Renal cortex interstitium (tissue), 11 donors: ENCODE measurements around the gene EFTUD2. TPM values are rescaled to one million over a fixed set of nuclear protein-coding genes. Genes with fewer than 3 reads are reported as not detected.
A peak's percentile ranks its signal among the peaks of the same experiment; 100 is the strongest.
"Not testable (repeated sequence)": the region's sequence is repeated elsewhere in the genome, so short reads cannot be mapped to it uniquely, and the experiment has no call there.

ENCODE experiments used
- DNase-seq, 11 donors: peaks; one replicate each; pipeline ENCODE4 v3.0.0-alpha.2; 2013; ENCODE audit warnings: low read depth in 9 of 11, low spot score in 4 of 11; ENCODE audit errors: extremely low read depth in 1 of 11
- polyA plus RNA-seq, 3 donors: library from polyadenylated mRNA; unstranded; fragments of 120-200 nt; gene quantifications; one replicate each; pipeline ENCODE4 v1.2.1, GENCODE V29; 2013; ENCODE audit not compliant: insufficient read length in 3 of 3

EFTUD2 gene
- polyA plus RNA-seq, 3 donors = 94.0 to 129 (median 113) TPM

DNA sequence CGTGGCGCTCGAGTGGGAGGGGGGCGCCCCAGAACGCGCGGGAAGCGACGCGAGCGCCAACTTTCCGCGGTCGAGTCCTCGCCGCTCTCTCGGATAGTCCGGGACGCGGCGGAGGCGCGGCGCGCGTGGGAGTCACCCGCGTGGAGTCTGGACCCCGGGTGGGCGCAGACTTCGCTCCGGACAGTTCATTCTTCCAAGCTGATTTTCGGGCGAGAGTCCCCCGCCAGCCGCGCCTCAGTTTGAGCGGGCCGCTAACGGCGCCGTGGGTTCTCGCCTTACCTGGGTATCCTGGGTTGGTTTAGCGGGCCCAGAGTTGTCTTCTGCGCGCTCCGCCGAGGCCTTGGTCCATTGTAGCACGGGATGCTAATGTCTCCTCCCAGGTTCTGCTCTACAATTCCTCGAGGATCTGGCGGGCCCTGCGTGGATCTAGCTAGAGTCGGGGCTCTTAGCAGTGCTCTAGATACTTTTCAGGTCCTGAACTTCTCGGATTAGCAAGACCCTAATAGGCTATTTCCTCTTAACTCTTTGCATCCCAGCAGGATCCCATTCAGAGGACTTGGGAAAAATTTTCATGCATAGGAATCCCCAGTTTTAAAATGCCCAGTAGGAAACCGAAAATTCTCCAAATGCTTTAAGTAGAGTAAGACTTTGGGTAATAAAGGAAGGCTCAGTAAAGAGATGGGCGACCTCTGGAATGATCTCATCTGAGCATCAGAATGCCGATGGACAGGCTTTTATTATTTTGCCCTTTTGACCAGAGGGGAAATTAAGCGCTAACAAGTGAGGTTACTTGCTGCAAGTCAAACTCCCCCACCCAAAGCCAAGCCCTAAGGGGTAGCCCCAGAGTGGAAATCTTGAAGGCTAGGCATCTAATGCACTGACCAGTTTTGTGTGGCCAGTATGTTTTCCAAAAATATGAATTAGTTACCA, 68.6 kb downstream of the EFTUD2 start:
- DNase-seq = peak in 2 of 11 donors; percentile 17 to 28

DNA sequence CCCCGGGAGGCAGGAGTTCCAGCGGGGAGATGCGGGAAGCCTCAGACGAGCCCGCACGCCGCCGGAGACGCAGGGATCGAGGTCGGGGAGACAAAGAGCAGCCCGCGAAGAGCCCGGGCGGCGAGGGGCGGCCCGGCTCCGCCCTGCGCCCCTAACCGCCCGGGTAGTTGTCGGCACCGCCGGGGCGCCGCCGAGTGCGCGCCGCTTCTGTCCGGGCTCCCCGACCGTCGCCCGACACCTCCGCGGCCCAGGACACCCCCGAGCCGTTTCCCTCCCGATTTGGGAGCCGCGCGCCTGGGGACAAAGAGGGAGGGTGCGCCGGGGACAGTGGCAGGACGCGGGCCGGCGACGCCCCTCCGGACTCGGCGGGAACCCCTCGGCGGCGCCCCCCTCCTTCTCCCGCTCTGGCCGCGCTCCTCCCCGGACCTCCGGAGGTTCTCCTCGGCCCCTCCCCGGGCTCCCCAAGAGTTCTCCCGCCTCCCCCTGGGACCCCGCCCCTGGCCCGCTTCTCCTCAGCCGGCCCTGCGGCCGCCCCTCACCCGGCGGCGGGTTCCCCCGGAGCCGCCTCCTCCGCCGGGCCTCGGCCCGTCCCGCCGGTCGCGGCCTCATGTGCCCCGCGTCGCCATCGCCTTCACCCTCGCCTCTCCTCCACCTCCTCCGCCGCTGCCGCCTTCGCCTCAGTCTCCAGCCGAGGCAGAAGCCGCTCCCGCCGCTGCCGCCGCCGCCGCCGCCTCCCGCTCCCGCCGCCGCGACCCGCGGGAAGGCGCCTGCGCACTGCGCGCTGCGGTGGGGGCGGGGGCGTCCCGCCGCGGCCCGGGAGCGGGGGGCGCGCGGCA, 69.5 kb downstream of the EFTUD2 start, which contains the start of gene GJC1:
GJC1 (minus strand) TSS at position 765 of the 836 bp plus-strand sequence. CDS start 24,470 bp downstream, outside the sequence.
- DNase-seq = peak in 4 of 11 donors; percentile 45 to 59 (median 54)

DNA sequence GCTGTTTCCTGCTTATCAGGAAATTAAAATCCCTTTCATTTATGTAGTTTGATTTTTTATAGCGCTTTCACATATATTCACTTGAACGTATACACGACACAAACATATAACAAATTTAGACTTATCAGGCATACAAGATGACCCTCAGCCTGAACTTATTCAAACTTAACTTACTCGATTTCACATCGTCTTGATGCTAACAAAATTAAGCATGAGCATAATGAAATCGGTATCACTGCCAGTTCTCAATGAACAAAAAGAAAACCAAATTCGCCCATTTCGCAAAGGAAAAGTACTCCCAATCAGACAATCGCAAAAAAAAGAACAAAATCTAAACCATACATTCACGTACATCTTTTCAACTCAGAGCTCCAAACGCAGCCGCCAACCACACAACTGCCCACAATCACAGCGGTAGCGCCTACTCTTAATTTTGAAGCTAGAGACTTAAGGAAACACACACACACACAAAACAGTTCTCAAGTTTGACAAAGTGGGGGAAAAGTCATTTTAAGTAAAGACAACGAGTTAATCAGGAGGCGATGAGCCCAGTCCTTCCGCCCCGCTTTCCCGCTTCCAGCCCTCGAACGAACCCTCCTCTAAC, 70.2 kb downstream of the EFTUD2 start:
- DNase-seq = peak in 3 of 11 donors; percentile 20 to 44 (median 35)

DNA sequence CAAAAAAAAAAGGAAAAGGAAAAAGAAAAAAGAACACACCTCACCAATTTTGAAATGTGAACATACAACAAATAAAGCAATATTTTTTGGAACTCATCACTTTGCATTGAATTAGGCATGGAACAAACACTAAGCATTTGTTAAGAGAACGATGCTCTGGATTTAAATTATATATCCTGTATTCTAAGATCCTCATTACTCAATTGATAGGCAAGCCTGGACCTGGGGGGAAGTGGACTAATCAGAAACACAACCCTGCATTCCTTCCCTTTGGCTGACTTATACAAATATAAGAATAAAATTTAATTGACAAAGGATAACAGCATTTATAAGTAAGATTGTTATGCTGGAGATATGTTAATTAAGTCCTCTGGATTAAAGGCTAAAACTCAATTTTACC, 71.4 kb downstream of the EFTUD2 start:
- no peak for DNase-seq

DNA sequence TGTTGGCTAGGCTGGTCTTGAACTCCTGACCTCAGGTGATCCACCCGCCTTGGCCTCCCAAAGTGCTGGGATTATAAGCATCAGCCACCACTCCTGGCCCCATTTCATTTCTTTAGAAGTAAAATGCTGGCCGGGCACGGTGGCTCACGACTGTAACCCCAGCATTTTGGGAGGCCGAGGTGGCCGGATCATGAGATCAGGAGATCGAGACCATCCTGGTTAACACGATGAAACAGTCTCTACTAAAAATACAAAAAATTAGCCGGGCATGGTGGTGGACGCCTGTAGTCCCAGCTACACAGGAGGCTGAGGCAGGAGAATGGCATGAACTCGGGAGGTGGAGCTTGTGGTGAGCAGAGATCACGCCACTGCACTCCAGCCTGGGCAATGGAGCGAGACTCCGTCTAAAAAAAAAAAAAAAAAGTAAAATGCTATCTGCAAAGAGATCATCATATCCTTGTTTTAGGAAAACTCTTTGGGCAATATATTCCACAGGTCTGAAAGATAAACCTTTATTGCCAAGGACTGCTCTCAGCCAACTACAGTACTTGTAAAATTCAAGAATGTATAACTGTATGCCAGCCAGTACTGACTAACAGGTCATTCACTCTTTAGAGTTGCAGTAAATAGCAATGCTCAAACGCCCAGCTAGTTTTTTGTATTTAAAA, 73.0 kb downstream of the EFTUD2 start:
- no peak for DNase-seq

DNA sequence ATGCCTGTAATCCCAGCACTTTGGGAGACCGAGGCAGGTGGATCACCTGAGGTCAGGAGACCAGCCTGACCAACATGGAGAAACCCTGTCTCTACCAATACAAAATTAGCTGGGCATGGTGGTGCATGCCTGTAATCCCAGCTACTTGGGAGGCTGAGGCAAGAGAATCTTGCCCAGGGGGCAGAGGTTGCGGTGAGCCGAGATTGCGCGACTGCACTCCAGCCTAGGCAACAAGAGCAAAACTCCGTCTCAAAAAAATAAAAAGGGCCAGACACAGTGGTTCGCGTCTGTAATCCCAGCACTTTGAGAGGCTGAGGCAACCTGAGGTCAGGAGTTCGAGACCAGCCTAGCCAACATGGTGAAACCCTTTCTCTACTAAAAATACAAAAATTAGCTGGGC, 74.0 kb downstream of the EFTUD2 start:
- not testable (repeated sequence) for DNase-seq

DNA sequence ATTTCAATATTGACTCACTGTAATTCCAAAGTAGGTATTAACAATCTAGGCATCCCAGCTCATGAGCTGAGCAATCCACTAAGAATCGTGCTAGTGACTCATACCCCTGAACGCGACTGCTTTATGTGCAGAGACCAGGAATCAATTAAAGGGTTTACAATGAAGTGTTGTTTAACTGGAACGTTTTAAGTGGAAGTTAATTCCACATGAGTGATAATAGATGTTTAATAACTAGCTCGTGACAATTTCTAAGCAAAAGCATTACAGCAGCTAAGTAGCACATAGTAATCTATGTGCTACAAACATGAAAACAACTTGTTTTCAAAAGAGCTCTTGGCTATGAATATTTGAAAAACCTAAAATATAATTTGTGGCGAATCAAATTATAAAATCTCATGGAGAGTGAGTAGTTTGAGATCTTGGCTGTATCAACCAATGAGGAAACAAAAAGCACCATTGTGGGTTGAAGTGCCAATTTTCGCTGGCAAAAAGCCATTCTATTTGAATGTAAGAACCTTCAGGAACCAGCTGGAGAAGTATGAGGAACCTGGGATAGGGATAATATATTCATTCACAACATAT, 78.5 kb downstream of the EFTUD2 start:
- DNase-seq = peak in 1 of 11 donors; percentile 22

DNA sequence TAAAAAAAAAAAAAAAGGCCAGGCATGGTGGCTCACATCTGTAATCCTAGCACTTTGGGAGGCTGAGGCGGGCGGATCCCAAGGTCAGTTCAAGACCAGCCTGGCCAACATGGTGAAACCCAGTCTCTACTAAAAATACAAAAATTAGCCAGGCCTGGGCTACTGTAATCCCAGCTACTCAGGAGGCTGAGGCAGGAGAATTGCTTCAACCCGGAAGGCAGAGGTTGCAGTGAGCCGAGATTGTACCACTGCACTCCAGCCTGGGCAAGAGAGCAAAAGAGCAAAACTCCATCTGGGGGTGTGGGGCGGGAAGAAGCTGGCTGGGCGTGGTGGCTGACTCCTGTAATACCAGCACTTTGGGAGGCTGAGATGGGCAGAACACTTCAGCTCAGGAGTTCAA, 80.7 kb downstream of the EFTUD2 start:
- DNase-seq = not testable (repeated sequence)

DNA sequence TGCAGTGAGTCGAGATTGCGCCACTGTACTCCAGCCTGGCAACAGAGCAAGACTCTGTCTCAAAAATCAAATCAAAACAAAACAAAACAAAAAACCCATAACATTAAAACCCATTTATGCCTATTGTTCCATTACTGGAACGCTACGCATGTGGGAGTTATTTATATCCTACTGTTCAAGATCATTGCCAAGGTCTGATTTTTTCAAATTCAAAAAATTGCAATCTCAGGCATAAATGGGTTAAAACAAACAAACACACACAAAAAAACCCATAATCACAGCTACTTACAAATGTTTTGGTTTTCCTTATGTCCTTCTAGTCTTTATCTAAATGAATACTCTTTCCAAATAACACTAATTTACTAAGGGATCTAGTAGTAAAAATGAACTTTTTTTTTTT, 87.0 kb downstream of the EFTUD2 start:
- DNase-seq = no peak

DNA sequence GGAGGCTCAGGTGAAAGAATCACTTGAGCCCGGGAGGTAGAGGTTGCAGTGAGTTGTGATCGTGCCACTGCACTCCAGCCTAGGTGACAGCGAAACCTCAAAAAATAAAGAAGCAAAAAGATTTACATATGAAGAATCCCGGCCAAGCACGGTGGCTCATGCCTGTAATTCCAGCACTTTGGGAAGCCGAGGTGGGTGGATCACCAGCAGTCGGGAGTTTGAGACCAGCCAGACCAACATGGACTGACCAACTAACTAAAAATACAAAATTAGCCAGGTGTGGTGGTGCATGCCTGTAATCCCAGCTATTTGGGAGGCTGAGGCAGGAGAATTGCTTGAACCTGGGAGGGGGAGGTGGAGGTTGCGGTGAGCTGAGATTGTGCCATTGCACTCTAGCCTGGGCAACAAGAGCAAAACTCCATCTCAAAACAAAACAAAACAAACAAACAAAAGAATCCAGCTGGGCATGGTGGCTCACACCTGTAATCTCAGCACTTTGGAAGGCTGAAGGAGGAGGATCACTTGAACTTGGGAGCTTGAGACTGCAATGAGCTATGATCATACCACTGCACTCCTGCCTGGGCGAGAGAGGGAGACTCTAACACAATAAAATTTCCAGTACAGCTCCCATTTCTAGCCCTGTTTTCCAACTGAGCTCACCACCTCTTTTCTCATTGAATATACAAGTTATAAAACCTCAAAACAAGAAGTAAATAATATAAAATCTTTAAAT, 90.4 kb downstream of the EFTUD2 start:
- DNase-seq = not testable (repeated sequence)

DNA sequence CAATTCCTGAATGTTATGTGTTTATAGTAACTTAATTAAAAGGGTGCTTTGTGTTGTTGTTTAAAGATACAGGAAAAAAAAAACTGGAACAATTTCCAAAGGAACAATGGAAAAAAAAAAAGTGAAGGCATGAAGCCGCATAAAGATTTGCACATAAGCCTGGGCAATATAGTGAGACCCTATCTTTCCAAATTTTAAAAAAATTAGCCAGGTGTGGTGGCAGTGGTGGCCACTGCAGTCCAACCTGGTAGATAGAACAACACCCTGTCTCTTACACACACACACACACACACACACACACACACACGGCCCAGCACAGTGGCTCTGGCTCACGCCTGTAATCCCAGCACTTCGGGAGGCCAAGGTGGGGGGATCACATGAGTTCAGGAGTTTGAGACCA, 91.1 kb downstream of the EFTUD2 start:
- no peak for DNase-seq

DNA sequence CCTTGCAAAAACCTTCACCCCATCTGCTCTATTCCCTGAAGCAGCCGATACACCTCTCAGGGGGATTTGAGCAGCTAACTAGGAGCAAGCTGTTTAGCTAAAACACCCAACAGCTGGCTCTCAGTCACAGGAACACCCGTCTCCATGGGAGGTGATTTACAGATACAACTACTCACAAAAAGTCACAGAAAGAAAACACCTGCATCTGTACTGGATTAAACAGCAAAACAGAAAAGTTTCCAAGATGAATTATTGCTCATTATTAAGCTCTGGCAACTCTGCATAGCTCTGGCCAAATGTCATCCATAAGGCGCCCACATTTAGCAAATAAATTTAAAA, 91.5 kb downstream of the EFTUD2 start:
- peak in 2 of 11 donors; percentile 22 to 23 for DNase-seq

DNA sequence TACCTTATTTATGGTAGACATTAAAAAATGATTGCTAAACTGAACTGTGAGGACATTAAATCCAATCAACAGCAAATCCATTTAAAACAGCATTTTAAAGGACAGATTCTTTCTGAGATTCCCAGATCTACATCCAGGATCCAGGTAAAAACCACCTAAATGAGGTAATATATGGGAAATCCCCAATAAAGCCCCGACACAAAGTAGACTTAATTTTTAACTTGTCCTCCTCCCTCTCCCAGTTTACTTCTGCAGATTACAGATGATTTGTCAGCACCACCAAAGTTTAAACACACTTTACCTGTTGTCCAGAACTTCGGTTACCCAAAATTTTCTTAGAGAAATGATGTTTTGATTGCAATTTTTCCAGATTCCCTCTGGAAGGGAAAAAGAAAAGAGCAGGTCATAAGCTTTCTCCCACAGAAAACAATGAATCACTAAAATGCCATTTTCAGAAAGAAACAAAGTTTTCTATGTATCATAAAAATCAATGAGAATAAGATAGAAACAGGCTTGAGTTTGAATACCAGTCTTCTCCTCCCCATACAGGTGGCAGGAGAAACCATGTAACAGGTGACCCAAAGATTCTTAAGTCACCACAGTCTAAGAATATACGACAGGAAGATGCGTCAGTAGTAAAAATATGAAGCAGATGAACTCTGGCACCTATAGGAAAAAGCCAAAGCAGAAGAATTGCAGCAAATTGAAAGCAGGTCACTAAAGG, 92.0 kb downstream of the EFTUD2 start:
- no peak for DNase-seq

DNA sequence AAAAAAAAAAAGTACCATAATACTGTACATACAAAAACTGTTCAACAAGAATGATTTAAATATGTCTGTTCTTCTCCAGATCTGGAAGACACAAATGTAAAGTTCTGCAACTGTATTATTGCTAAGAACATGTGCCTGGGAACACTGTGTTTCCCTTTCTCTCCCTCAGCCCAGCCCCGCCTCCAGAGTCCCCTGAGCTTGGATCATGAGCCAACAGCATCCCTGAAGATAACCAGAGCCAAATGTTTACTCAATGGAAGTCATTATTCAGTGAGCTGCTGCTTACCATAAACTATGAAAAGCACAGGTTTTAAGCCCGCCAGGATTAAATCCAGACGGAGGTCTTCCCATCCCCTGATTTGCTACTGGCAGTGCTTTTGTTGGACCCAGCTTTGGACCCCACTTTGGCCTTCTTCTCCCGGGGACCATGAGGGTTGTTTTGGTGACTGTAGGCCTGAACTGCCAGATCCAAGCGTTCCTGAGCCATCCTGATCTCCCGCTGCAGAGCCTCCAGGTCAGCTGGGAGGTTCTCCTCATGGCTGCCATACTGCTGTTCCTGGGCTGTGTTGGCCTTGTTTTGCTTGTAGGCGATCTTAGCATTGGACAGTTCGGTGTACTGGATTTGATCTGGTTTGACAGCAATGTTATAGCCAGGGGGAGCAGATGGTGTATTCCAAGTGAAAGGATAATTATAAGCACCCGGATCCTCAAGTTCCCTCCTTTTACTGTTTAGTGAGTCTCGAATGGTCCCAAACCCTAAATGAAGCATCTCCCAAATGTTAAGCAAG, 94.7 kb downstream of the EFTUD2 start:
- no peak for DNase-seq

DNA sequence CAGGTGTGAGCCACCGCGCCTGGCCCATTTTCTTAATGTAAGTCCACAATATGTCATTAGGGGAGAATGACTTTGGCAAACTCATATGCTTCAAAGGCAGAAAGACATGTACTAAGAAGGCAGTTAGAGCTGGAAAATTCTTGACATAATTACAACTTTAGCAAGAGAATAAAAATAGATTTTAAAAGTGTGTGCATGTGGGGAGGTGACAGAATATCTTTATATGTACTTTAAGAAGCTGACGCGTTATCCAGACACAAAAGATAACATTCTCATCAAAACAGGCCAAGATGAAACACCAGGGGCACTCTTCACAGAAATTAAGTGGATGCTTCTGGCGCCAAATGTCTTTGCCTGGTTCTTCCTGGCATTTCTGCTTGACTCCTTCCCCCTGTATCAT, 97.4 kb downstream of the EFTUD2 start:
- no peak for DNase-seq
